IPS-18c (cell line): Measurements from ENCODE around the gene NUP43.
"Not testable (repeated sequence)": the region's sequence is repeated elsewhere in the genome, so short reads cannot be mapped to it uniquely, and the experiment has no call there.

Experiments used
- H3K4me3 ChIP-seq: 2 replicates; pipeline ENCODE4 v1.7.0; 2013; ENCODE audit warnings: low read depth, mild to moderate bottlenecking, low read length, moderate library complexity; ENCODE audit not compliant: insufficient read depth
- H3K9me3 ChIP-seq: one replicate; pipeline ENCODE4 v1.6.1; 2013; ENCODE audit warnings: mild to moderate bottlenecking, low read length, moderate library complexity; ENCODE audit not compliant: control insufficient read depth, insufficient read depth

NUP43 gene

DNA sequence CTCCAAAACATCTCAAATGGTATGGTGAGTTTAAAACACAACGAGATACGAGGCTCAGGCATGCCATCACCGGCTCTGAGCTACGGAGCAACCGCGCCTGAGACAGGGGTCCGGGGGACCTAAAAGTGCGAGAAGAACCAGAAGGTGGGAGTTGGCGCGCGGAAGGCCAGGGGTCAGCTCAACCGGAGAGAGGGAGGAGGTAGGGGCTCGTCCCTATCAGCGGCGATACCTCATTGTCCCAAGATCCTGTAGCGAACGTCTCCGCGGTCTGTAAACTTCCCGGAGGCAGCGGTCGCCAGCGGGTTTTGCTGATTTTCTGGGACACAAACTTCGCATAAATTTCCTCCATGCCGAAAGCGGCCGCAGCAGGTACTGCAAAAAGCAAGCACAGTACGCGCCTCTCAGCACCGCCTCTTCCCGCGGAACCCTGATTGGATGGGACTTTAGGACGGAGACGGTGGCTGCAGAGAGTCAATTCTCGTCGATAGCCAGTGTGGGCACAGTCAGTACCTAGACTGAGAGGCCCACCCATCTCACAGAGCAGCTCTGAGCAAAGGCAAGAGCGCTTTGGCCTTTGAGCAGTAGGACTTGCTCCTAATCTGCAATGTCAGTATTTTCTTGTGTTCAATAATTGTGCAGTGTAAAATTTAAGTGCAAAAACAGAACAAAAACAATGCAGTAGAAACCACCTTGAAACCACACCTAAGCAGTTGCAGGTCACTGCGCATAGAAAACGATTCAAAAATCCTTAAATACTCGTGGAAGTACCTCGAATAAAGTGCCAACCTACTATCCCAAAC lies at the start of gene NUP43:
NUP43 (minus strand) TSS at position 383 of the 800 bp plus-strand sequence; CDS start at position 349, 34 bp downstream.
- H3K9me3 ChIP-seq = peaks cover 2% of the 10 kb centered on the region

DNA sequence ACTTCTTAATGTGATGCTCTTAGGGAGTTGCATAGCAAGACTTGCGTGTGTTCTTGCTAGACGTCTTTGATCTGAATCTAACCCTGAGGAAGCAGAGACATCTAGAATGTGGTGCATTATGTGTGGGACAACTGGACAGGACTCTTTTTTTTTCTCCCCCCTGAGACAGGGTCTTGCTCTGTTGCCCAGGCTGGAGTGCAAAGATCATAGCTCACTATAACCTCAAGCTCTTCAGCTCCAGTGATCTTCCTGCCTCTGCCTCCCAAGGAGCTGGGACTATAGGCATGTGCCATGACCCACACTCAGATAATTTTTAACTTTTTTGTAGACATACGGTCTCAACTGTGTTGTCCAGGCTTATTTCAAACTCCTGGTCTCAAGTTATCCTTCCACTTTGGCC lies 37.2 kb upstream of the NUP43 start:
- no peaks in the 10 kb centered on the region for H3K9me3 ChIP-seq
- H3K4me3 ChIP-seq = no peak overlapping the region

More for the DNA sequence above, at the start of gene NUP43:
- peak within 1 kb of the TSS; percentile 85 for H3K4me3 ChIP-seq

GRCh38 chr6:149782337-149782736 lies 36.0 kb upstream of the NUP43 start:
- H3K4me3 ChIP-seq = no peak overlapping the region
- no peaks in the 10 kb centered on the region for H3K9me3 ChIP-seq

DNA sequence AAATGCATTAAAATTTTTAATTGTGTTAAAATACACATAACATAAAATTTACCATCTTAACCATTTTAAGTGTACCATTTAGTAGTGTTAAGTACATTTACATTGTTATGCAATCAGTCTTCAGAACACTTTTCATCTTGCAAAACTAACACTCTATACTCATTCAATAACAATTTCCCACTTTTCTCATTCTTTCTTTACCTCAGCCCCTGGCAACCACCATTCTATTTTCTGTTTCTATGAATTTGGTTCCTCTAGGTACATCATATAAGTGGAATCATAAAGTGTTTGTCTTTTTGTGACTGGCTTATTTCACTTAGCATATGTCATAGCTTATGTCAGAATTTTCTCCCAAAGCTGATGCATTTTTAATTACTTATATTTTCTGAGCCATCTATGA lies 35.4 kb upstream of the NUP43 start:
- no peaks in the 10 kb centered on the region for H3K9me3 ChIP-seq
- H3K4me3 ChIP-seq = no peak overlapping the region

- H3K4me3 ChIP-seq = no peak overlapping the region
- H3K9me3 ChIP-seq = no peaks in the 10 kb centered on the region
Observed at GRCh38 chr6:149779644-149779963, 33.3 kb upstream of the NUP43 start.

DNA sequence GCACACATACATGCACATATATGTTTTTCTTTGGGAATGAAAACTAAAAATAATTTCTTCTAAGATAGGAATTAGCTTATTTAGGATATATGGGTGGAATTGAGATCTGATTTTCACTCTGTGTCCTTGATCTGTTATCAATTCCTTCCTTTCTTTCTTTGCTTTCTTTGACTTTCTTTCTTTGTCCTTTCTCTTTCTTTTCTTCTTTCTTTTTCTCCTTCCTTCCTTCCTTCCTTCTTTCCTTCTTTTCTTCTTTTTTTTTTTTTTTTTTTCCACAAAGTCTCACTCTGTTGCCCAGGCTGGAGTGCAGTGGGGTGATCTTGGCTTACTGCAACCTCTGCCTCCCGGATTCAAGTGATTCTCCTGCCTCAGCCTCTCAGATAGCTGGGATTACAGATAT lies 31.3 kb upstream of the NUP43 start:
- Histone ChIP-seq H3K9me3 (no peaks in the 10 kb centered on the region), H3K4me3 (no peak overlapping the region)

DNA sequence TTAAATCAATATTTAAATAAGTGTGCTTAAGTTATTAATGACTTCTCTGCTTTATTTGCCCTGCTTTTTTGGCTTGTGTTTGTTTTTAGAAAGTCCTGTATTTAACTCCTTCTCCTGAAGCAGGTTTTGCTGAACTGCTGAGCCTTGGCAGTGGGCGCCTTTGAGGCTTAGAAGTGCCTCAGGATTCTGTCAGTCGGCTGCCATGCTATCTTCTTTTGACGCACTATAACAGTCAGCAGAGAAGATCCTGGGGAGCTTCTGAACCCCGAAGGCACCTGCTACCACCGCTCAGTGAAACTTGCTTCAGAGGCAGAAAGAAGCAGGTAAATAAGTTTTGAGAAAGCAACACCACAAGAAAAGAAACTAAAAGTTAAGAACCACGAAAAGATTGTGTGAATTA lies 25.6 kb upstream of the NUP43 start:
- no peak overlapping the region for H3K4me3 ChIP-seq

GRCh38 chr6:149771185-149771584 lies 24.9 kb upstream of the NUP43 start:
- peaks cover 2% of the 10 kb centered on the region for H3K9me3 ChIP-seq
- no peak overlapping the region for H3K4me3 ChIP-seq

More for the DNA sequence above, 25.6 kb upstream of the NUP43 start:
- H3K9me3 ChIP-seq = peaks cover 2% of the 10 kb centered on the region

DNA sequence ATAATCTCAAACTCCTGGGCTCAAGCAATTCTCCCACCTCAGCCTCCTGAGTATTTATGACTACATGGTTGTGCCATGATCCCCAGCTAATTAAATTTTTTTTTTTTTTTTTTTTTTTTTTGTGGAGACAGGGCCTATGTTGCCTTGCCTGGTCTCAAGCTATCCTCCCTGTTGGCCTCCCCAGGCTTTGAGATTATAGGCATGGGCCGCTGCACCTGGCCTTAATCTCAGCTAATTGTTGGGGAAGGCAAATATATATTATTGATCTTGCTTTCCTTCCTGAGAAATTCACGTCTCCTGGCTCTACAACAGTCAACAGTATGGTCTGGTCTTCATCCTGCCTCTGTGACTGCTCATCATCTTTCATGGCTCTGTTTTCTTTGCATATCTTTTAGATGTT lies 23.3 kb upstream of the NUP43 start:
- Histone ChIP-seq H3K4me3 (no peak overlapping the region), H3K9me3 (peaks cover 2% of the 10 kb centered on the region)

- Histone ChIP-seq H3K9me3 (peaks cover 2% of the 10 kb centered on the region), H3K4me3 (no peak overlapping the region)
Observed at GRCh38 chr6:149766156-149766769, 19.9 kb upstream of the NUP43 start.

DNA sequence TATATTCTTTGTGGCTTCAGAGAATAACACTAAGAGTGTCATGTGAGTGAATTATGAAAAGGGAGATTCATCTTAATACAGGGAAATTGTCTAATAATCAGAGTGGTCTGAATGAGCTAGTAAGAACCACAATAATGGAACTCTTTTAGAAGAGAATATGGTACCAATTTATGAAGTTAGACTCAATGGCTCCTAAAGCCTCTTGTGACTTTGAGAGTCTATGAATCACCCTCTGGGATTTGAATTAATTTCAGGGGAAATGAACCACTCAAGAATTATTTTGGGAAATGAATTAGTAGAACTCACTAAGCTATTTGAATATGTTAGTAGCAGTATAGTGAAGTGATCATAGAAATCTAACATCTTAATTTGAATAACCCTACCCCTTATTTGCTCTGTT lies 17.5 kb upstream of the NUP43 start:
- Histone ChIP-seq H3K9me3 (no peaks in the 10 kb centered on the region), H3K4me3 (no peak overlapping the region)

DNA sequence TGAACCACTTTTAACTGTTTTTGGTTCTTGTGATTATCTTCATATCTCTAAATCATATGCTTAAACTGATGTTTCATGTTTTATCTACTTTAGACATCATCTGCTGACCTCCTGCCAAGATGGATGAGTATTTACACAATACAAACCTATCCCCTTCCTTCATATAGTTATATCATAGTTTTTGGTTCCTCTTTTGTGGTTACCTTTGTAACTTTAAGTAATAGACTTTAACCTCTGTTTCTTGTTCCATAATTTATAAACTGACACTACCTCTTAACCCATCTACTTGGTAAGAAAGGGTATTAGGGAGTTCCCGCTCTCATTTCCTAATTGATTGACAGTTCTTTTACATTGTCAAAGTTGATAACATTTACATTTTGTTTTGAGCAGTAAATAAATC lies 15.1 kb upstream of the NUP43 start:
- no peaks in the 10 kb centered on the region for H3K9me3 ChIP-seq
- no peak overlapping the region for H3K4me3 ChIP-seq

- Histone ChIP-seq H3K9me3 (no peaks in the 10 kb centered on the region), H3K4me3 (no peak overlapping the region)
Observed at GRCh38 chr6:149756261-149756636, 9.9 kb upstream of the NUP43 start.

DNA sequence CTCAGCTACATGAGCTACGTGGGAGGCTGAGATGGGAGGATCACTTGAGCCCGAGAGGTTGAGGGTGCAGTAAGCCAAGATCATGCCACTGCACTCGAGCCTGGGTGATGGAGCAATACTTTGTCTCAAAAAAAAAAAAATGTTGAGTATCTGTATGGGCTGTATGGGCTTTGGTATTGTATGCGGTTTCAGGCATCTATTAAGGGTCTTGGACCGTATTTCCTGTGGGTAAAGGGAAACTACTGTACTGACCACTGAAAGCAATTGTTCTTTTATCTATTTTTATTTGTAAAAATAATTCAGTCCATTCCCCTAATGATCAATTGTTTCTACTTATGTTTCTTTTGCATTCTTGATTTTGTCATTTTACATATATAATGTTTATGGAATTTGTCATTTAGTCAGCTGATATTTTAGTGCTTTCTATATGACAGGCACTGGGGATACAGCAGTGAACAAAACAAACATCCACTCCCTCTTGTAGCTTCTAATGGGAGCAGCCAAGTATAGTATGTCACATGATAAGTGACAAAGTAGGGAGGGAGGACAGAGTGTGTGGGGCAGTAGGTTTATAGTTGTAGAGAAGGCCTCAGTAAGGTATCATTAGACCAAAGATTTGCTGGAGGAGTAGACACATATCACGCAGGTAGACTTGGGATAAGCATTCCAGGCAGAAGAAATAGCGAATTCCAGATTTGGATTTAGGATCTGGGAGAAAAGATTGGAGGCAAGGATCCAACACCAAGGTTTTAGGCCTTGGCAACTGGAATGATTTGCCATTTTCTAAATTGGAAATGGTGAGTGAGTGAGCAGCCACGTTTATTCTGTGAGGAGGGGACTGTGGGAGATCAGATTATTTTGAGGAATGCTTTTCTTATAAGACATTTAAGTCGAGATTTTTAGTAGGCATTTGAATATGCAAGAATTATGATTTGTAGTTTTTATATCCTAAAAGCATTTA lies 9.3 kb upstream of the NUP43 start:
- H3K4me3 ChIP-seq = no peak overlapping the region
- no peaks in the 10 kb centered on the region for H3K9me3 ChIP-seq

DNA sequence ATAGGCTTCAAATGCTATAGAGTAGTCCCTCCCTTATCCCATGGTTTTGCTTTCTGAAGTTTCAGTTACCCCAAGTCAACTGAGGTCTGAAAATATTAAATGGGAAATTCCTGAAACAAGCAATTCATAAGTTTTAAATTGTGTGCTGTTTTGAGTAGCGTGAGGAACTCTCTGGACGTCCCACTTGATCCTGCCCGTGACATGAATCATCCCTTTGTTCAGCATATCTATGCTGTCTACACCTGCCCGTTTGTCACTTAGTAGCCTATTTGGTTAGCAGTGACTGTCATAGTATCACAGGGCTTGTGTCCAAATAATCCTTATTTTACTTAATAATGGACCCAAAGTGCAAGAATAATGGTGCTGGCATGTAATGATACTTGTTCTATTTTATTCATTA lies 8.2 kb upstream of the NUP43 start:
- Histone ChIP-seq H3K4me3 (no peak overlapping the region), H3K9me3 (peaks cover 2% of the 10 kb centered on the region)

GRCh38 chr6:149753374-149753637 lies 7.0 kb upstream of the NUP43 start:
- not testable (repeated sequence) for H3K9me3 ChIP-seq, H3K4me3 ChIP-seq

GRCh38 chr6:149752600-149753373 lies 6.5 kb upstream of the NUP43 start:
- Histone ChIP-seq H3K9me3 (peaks cover 2% of the 10 kb centered on the region), H3K4me3 (no peak overlapping the region)
